ENCODE data around the gene COL12A1. TPM values are rescaled to one million over a fixed set of nuclear protein-coding genes. Genes with fewer than 3 reads are reported as not detected.

Gene COL12A1
- polyA plus RNA-seq, 1 donor from 2014 or later: 0.63 TPM

- H3F3A ChIP-seq (ENCODE audit: insufficient read depth, low read length, poor library complexity, severe bottlenecking): no peaks in the 10 kb centered on the region
- H3K79me2 ChIP-seq (replicated peaks; ENCODE audit: insufficient read depth, low read length): no peaks in the 10 kb centered on the region
Measured at GRCh38 chr6:75089151-75089897, 116.5 kb downstream of the COL12A1 start.

GRCh38 chr6:75085931-75086635 lies 119.8 kb downstream of the COL12A1 start:
- Histone ChIP-seq H2AFZ (ENCODE audit: low read depth, low read length) (no peak overlapping the region), H4K20me1 (ENCODE audit: insufficient read depth) (no peaks in the 10 kb centered on the region), H3K27me3 (ENCODE audit: insufficient read depth, low read depth, low read length) (no peaks in the 10 kb centered on the region), H3K9me3 (ENCODE audit: low read length) (no peaks in the 10 kb centered on the region), H3K79me2 (replicated peaks; ENCODE audit: insufficient read depth, low read length) (no peaks in the 10 kb centered on the region), H3K36me3 (ENCODE audit: insufficient read depth, low read length) (no peaks in the 10 kb centered on the region), H3K9ac (ENCODE audit: low read length) (no peak overlapping the region), H3K4me3 (ENCODE audit: low read length) (no peak overlapping the region), H3K27ac (ENCODE audit: low read length) (no peak overlapping the region), H3F3A (ENCODE audit: insufficient read depth, low read length, poor library complexity, severe bottlenecking) (no peaks in the 10 kb centered on the region), H3K9me2 (ENCODE audit: insufficient read depth, low read length) (no peaks in the 10 kb centered on the region), H3K4me2 (ENCODE audit: low read length) (no peak overlapping the region)
- TF ChIP-seq TAF1 (IDR thresholded peaks at IDR 0.05; ENCODE audit: low read depth): no peak
- TF ChIP-seq EZH2 (IDR thresholded peaks at IDR 0.05; ENCODE audit: borderline replicate concordance, insufficient read depth, low read length, poor library complexity, severe bottlenecking): no peak
- TF ChIP-seq EP300 (conservative IDR thresholded peaks at IDR 0.05; ENCODE audit: poor library complexity, severe bottlenecking): no peak
- no peak for TF ChIP-seq MXI1 (conservative IDR thresholded peaks at IDR 0.05; ENCODE audit: poor library complexity, severe bottlenecking)
- TF ChIP-seq SMC3 (conservative IDR thresholded peaks at IDR 0.05; ENCODE audit: poor library complexity): no peak
- TF ChIP-seq RAD21 (conservative IDR thresholded peaks at IDR 0.05): no peak
- TF ChIP-seq, protein P1, sequence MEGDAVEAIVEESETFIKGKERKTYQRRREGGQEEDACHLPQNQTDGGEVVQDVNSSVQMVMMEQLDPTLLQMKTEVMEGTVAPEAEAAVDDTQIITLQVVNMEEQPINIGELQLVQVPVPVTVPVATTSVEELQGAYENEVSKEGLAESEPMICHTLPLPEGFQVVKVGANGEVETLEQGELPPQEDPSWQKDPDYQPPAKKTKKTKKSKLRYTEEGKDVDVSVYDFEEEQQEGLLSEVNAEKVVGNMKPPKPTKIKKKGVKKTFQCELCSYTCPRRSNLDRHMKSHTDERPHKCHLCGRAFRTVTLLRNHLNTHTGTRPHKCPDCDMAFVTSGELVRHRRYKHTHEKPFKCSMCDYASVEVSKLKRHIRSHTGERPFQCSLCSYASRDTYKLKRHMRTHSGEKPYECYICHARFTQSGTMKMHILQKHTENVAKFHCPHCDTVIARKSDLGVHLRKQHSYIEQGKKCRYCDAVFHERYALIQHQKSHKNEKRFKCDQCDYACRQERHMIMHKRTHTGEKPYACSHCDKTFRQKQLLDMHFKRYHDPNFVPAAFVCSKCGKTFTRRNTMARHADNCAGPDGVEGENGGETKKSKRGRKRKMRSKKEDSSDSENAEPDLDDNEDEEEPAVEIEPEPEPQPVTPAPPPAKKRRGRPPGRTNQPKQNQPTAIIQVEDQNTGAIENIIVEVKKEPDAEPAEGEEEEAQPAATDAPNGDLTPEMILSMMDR (IDR thresholded peaks at IDR 0.05; ENCODE audit: poor library complexity, severe bottlenecking): no peak

More at GRCh38 chr6:75089151-75089897, 116.5 kb downstream of the COL12A1 start:
- Histone ChIP-seq H3K9me3 (ENCODE audit: low read length) (no peaks in the 10 kb centered on the region), H3K27me3 (ENCODE audit: insufficient read depth, low read depth, low read length) (no peaks in the 10 kb centered on the region), H3K27ac (ENCODE audit: low read length) (no peak overlapping the region), H3K4me2 (ENCODE audit: low read length) (no peak overlapping the region), H3K4me3 (ENCODE audit: low read length) (no peak overlapping the region), H4K20me1 (ENCODE audit: insufficient read depth) (no peaks in the 10 kb centered on the region), H3K9ac (ENCODE audit: low read length) (no peak overlapping the region), H2AFZ (ENCODE audit: low read depth, low read length) (no peak overlapping the region), H3K9me2 (ENCODE audit: insufficient read depth, low read length) (no peaks in the 10 kb centered on the region), H3K36me3 (ENCODE audit: insufficient read depth, low read length) (no peaks in the 10 kb centered on the region)
- TF ChIP-seq, protein P2, sequence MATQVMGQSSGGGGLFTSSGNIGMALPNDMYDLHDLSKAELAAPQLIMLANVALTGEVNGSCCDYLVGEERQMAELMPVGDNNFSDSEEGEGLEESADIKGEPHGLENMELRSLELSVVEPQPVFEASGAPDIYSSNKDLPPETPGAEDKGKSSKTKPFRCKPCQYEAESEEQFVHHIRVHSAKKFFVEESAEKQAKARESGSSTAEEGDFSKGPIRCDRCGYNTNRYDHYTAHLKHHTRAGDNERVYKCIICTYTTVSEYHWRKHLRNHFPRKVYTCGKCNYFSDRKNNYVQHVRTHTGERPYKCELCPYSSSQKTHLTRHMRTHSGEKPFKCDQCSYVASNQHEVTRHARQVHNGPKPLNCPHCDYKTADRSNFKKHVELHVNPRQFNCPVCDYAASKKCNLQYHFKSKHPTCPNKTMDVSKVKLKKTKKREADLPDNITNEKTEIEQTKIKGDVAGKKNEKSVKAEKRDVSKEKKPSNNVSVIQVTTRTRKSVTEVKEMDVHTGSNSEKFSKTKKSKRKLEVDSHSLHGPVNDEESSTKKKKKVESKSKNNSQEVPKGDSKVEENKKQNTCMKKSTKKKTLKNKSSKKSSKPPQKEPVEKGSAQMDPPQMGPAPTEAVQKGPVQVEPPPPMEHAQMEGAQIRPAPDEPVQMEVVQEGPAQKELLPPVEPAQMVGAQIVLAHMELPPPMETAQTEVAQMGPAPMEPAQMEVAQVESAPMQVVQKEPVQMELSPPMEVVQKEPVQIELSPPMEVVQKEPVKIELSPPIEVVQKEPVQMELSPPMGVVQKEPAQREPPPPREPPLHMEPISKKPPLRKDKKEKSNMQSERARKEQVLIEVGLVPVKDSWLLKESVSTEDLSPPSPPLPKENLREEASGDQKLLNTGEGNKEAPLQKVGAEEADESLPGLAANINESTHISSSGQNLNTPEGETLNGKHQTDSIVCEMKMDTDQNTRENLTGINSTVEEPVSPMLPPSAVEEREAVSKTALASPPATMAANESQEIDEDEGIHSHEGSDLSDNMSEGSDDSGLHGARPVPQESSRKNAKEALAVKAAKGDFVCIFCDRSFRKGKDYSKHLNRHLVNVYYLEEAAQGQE (IDR thresholded peaks at IDR 0.05; ENCODE audit: borderline replicate concordance): no peak
- TF ChIP-seq EP300 (conservative IDR thresholded peaks at IDR 0.05; ENCODE audit: poor library complexity, severe bottlenecking) (no peak), POLR2AphosphoS5 (IDR thresholded peaks at IDR 0.05) (no peak), EZH2 (IDR thresholded peaks at IDR 0.05; ENCODE audit: borderline replicate concordance, insufficient read depth, low read length, poor library complexity, severe bottlenecking) (no peak), TAF1 (IDR thresholded peaks at IDR 0.05; ENCODE audit: low read depth) (no peak), RAD21 (conservative IDR thresholded peaks at IDR 0.05) (no peak), SMC3 (conservative IDR thresholded peaks at IDR 0.05; ENCODE audit: poor library complexity) (no peak), MXI1 (conservative IDR thresholded peaks at IDR 0.05; ENCODE audit: poor library complexity, severe bottlenecking) (no peak)
- TF ChIP-seq, protein P1 (IDR thresholded peaks at IDR 0.05; ENCODE audit: poor library complexity, severe bottlenecking): no peak
